Sigmoid colon (tissue), 7 donors: ENCODE data around the gene CIITA. TPM values are rescaled to one million over a fixed set of nuclear protein-coding genes. Genes with fewer than 3 reads are reported as not detected.

Experiments used
- DNase-seq: peaks from one replicate; pipeline ENCODE4 v3.0.0-alpha.2; 2019
- H3K27ac ChIP-seq, 4 donors: fragments of 200-600 bp; sonication (generic); one replicate each; pipeline ENCODE4 v1.5.1; 2016 to 2019; ENCODE audit warnings: mild to moderate bottlenecking in 1 of 4
- H3K27me3 ChIP-seq, 3 donors: fragments of 200-600 bp; sonication (generic); one replicate each; pipeline ENCODE4 v1.5.1; 2019; ENCODE audit warnings: mild to moderate bottlenecking in 1 of 3
- H3K36me3 ChIP-seq, 4 donors: fragments of 200-600 bp; sonication (generic); one replicate each; pipeline ENCODE4 v1.5.1; 2016 to 2019
- H3K4me1 ChIP-seq, 4 donors: fragments of 200-600 bp; sonication (generic); one replicate each; pipeline ENCODE4 v1.5.1; 2017 to 2019
- H3K4me3 ChIP-seq, 4 donors: fragments of 200-600 bp; sonication (generic); one replicate each; pipeline ENCODE4 v1.5.1; 2017 to 2019; ENCODE audit warnings: mild to moderate bottlenecking in 2 of 4, moderate library complexity in 1 of 4
- H3K9me3 ChIP-seq, 4 donors: fragments of 200-600 bp in 3 of 4; sonication (generic) in 3 of 4; one replicate each; pipeline versions ENCODE4 v1.5.1 to v1.6.1; 2013 to 2019
- CTCF ChIP-seq, 4 experiments: fragments of 450-650 bp in 3 of 4; fragments of 200-600 bp in 1 of 4; IDR thresholded peaks; one replicate each; pipeline ENCODE4 v1.5.1; 2016 to 2019; ENCODE audit warnings: antibody characterized with exemption in 4 of 4, mild to moderate bottlenecking in 3 of 4, moderate library complexity in 2 of 4
- EP300 ChIP-seq, 4 donors: sonication (generic); formaldehyde crosslinking; IDR thresholded peaks; one replicate each; pipeline ENCODE4 v1.6.1; 2017; ENCODE audit warnings: antibody characterized with exemption in 4 of 4
- POLR2A ChIP-seq, 2 donors: fragments of 450-650 bp; IDR thresholded peaks; one replicate each; pipeline ENCODE4 v1.6.1; 2016; ENCODE audit warnings: antibody characterized with exemption in 2 of 2, mild to moderate bottlenecking in 2 of 2, moderate library complexity in 2 of 2
- POLR2AphosphoS5 ChIP-seq, 4 donors: sonication (generic); formaldehyde crosslinking; IDR thresholded peaks; one replicate each; pipeline ENCODE4 v1.6.1; 2017; ENCODE audit warnings: antibody characterized with exemption in 4 of 4
- WGBS, 2 donors: extraction: QIAGEN DNeasy Blood & Tissue Kit; methylation state at CpG; one replicate each; pipeline ENCODE4 v1.1.7; 2013; 5-methylcytosine and 5-hydroxymethylcytosine counted together
- intact Hi-C: fragments of 100-400 bp; cut with DNase I; formaldehyde crosslinking; loops from one replicate; pipeline ENCODE4 v1.15.1; 2023
- polyA plus RNA-seq, 3 donors: library from polyadenylated mRNA; stranded (reverse); fragments of 200-250 nt; gene quantifications; one replicate each; pipeline ENCODE4 v1.2.3, GENCODE V29; 2013
- total RNA-seq, 4 donors: library from RNA; depleted of rRNA; stranded (reverse); fragments of >200 nt; gene quantifications; one replicate each; pipeline ENCODE4 v1.1.0, GENCODE V29; 2016
- donor health status: healthy with polysubstance abuse.
- donor health status: Bipolar disorder and iron deficiency.
- donor health status: healthy.

CIITA gene
- total and polyA plus RNA-seq, 7 donors = 1.2 to 53.9 (median 9.7) TPM

DNA sequence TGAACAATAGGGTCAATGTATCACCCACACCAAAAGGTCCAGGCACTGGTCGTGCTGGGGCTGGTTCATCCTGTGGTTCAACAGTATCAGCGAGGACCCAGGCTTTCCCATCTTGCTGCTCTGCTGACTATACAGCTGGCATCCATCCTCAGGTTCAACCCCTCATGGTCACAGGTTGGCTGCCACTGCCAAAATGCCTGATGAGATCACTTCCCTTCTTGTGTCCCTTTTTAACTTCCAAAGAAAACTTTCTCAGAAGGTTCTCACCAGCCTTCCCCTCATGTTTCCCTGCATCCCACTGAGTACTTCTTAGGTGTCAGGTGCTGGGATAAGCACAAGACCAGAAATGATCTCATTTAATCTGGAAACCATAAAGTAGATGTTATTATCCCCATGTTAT lies 93.1 kb downstream of the CIITA start:
- WGBS, 2 donors = 96 to 97% methylated on average over 2 of the region's 2 CpGs

GRCh38 chr16:10971560-10971961 lies 94.6 kb downstream of the CIITA start:
- WGBS, 2 donors = 67 to 72% methylated on average over 3 of the region's 3 CpGs
- Histone ChIP-seq H3K27ac (peak overlapping the region in 2 of 4 donors; percentile 29 to 41), H3K9me3 (no peaks in the 10 kb centered on the region), H3K27me3 (no peaks in the 10 kb centered on the region), H3K4me3 (no peak overlapping the region), H3K4me1 (peaks cover 0 to 8% (median 5%) of the 10 kb centered on the region in 4 donors), H3K36me3 (peaks cover 0 to 39% (median 4%) of the 10 kb centered on the region in 4 donors)
- intact Hi-C loops = loop anchor here (1.0 to 10.0 kb wide), 2 partner anchors 213 to 284 kb away; no protein-coding TSS in a partner anchor
- TF ChIP-seq EP300 (IDR thresholded peaks at IDR 0.05) (no peak), POLR2A (IDR thresholded peaks at IDR 0.05) (no peak), CTCF (IDR thresholded peaks at IDR 0.05) (peak; percentile 37 to 81 (median 72)), POLR2AphosphoS5 (IDR thresholded peaks at IDR 0.05) (peak in 1 of 4 donors; percentile 13)
- peak; percentile 76 for DNase-seq

More for the DNA sequence above, 93.1 kb downstream of the CIITA start:
- intact Hi-C loops = loop anchor here (10.0 kb wide), 1 partner anchor 215 kb away; no protein-coding TSS in a partner anchor
- DNase-seq = no peak
- no peak for TF ChIP-seq POLR2A (IDR thresholded peaks at IDR 0.05)
- no peak for TF ChIP-seq POLR2AphosphoS5 (IDR thresholded peaks at IDR 0.05)
- no peak for TF ChIP-seq EP300 (IDR thresholded peaks at IDR 0.05)
- no peak for TF ChIP-seq CTCF (IDR thresholded peaks at IDR 0.05)
- no peaks in the 10 kb centered on the region for H3K9me3 ChIP-seq
- H3K27me3 ChIP-seq = no peaks in the 10 kb centered on the region
- peaks cover 0 to 34% (median 4%) of the 10 kb centered on the region in 4 donors for H3K36me3 ChIP-seq
- no peak overlapping the region for H3K4me3 ChIP-seq
- H3K27ac ChIP-seq = no peak overlapping the region
- H3K4me1 ChIP-seq = peaks cover 0 to 8% (median 5%) of the 10 kb centered on the region in 4 donors

GRCh38 chr16:10972108-10972818 lies 95.3 kb downstream of the CIITA start:
- Histone ChIP-seq H3K9me3 (no peaks in the 10 kb centered on the region), H3K27ac (peak overlapping the region in 2 of 4 donors; percentile 29 to 41), H3K27me3 (no peaks in the 10 kb centered on the region), H3K4me3 (no peak overlapping the region), H3K4me1 (peaks cover 0 to 8% (median 5%) of the 10 kb centered on the region in 4 donors), H3K36me3 (peaks cover 0 to 45% (median 6%) of the 10 kb centered on the region in 4 donors)
- intact Hi-C loops = loop anchor here (10.0 kb wide), 1 partner anchor 213 kb away; no protein-coding TSS in a partner anchor
- 68 to 77% methylated on average over 4 of the region's 4 CpGs for WGBS, 2 donors
- TF ChIP-seq EP300 (IDR thresholded peaks at IDR 0.05) (no peak), POLR2A (IDR thresholded peaks at IDR 0.05) (no peak), POLR2AphosphoS5 (IDR thresholded peaks at IDR 0.05) (no peak), CTCF (IDR thresholded peaks at IDR 0.05) (no peak)
- DNase-seq = no peak

- DNase-seq = no peak
- TF ChIP-seq EP300 (IDR thresholded peaks at IDR 0.05) (no peak), POLR2A (IDR thresholded peaks at IDR 0.05) (no peak), CTCF (IDR thresholded peaks at IDR 0.05) (no peak), POLR2AphosphoS5 (IDR thresholded peaks at IDR 0.05) (no peak)
- WGBS, 2 donors = 89 to 95% methylated on average over 12 of the region's 12 CpGs
These were observed 95.9 kb downstream of the CIITA start for GRCh38 chr16:10972819-10973464.

More at GRCh38 chr16:10972819-10973464, 95.9 kb downstream of the CIITA start:
- Histone ChIP-seq H3K4me1 (peaks cover 0 to 8% (median 5%) of the 10 kb centered on the region in 4 donors), H3K4me3 (no peak overlapping the region), H3K27ac (no peak overlapping the region), H3K9me3 (no peaks in the 10 kb centered on the region), H3K36me3 (peaks cover 0 to 47% (median 9%) of the 10 kb centered on the region in 4 donors), H3K27me3 (no peaks in the 10 kb centered on the region)
- intact Hi-C loops = loop anchor here (10.0 kb wide), 1 partner anchor 212 kb away; no protein-coding TSS in a partner anchor
